HG03108 (cell line): Measurements from ENCODE around the gene TBC1D22A.

Source experiments
- ATAC-seq: cut with Tn5 transposase; IDR thresholded peaks from one replicate; pipeline ENCODE4 v1.9.1; 2021; ENCODE audit warnings: moderate library complexity; ENCODE audit not compliant: unreplicated experiment

The TBC1D22A gene

DNA sequence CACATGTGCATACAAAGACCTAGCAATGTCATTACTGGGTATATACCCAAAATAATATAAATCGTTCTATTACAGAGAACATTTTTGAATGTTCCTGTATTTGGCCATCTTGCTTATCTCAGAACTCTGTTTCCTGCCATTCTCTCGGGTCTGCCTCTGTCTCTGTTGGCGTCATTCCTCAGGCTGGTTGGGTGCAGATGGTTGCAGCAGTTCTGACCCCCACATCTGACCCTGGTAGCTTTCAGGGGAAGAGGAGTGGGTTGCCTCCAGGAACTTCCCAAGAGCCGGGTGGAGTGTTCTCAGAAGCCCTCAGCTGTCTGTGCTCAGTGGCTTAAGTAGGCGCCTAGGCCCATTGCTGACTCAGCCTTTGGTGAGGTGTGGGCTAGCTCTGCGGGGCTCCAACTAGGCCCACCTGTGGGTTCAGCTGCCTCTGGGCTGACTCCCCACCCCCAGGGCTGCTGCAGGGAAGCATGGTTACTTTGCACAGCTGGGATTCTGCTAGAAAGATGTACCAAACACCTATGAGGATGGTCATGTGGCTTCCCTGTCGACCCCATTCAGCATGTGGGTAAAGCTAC lies 114.0 kb downstream of the TBC1D22A start:
- no peak for ATAC-seq

DNA sequence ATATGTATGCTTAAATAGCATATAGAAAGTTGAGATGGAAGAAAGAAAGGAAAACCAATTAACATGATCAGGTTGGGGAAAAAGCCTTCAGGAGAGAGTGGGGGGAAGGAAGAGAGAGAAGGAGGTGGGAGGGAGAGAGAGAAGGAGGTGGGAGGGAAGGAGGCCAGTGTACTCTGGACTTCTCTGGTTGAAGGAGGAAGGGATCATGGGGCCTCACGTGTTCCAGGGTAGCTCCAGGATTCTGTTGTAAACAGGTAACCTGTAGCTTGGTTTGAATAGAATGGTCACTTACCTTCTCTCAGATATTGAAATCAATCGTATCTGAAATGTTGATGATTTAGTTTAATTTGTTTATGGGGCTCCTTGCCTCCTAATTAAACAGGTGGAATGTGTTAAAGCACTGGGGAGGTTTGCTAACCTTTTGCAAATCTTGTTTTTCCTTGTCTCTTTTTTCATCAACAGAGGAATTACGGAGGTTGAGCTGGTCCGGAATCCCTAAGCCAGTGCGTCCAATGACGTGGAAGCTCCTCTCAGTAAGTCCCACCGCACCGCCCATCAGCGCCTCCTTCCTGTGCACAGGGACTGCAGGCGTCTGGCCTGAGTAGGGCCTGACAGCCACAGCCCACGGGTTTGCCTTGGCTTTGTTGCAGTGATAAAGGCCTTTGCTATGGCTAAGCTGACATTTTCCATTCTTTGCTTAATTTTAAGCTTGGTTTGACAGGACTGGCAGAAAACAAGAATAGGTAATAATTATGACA lies 115.9 kb downstream of the TBC1D22A start:
- no peak for ATAC-seq

DNA sequence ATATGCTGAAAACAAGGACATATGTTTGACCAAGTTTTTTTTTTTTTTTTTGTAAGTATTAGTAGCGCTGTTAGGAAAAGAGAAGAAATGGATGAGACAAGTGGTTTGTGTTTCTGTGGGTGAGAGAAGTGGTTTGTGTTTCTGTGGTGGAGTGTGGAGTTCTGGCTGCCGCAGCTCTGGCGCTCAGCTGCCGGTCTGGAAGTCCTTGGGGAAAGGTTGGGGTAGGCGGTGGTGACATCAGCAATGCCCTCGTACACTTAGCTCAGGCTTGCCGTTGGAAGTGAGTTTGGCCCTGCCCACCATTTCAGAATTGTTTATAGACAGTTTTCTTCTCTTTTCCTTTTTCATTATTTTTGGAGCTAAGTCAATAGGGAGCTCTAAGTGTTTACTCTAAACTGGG lies 116.6 kb downstream of the TBC1D22A start:
- ATAC-seq = no peak

DNA sequence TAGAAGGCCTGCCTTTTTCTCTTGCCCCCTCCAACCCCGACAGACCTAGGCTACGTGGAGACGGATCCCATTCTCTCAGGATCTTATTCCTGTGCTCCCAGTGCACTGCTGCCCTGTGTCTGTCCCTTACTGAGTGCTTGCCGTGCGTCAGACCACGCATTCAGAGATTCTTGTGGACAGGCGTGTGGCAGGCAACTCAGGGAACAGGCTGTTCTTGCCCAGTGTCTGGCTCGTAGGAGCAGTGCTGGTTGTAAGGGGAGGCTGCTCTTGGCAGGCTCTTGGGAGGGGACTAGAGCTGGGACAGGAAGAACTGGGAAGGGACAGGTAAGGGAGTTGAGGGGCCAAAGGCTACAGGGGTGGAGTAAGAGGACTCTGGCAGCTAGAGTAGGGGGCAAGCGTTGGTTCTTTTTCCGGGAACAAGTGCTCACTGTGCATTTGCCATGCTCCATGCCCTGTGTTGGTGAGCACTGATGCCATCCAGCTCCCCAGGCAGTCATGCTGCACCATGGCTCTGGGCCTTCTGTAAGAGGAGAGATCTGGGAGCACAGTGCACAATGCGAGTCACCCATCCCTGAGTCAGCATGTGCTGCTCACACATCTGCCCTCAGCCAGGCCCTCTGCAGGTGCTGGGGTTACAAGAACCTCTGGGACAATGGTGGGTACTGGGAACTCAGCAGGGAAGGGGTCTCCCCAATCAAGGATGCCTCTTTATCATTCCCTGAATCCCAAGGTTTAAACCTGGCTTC lies 119.1 kb downstream of the TBC1D22A start:
- ATAC-seq = no peak

DNA sequence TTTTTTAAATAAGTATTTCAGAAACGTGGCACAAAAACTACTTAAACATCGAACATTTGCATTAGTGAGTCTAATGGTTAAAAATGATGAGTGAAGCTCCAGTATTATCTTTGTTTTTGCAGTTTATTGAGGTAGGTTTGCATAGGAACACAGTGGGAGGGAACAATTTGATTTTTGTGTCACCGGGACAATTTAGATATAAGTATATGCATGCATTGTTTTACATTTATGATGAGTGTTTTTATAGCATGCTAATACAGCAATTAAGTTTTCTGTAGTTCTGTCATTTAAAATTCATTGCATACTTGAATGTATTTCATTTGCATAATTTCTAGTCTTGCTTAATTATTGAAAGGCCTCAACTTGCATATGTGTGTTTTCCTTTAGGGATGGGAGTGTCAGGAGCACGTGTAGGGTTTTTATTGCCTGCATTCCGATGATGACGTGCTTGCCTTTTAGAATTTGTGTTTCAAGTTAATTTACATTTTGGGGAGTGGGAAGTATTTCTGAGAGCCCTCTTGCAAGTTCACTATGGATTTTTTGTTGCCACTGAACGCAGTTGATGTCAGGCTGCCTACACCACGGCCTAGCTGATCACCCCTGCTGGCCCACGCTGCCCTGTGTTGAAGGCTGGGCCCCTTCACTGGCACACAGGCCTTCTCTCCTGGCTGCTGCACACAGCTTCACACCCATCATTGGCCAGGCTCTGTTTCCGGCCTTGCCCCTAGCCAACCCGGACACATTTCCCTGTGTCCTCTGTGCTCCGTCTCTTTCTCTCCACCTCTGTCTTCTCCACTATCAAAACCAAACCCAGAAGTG lies 120.9 kb downstream of the TBC1D22A start:
- ATAC-seq = no peak

DNA sequence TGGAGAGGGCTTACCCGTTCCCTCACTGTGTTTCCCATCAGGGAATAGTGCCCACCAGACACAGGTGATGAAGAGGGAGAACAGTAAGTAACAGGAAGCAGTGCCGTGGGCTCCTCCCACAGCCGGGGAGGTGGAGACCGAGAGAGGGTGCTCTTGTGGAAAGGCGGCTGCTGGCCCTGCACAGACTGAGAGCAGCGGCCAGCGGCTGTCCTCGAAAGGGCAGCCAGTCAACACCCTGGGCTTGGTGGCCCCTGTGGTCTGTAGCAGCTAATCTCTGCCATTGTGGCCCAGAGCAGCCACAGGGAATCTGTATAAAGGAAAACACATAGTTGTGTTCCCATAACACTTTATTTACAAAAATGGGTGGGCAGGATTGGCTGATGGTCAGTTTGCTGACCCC lies 121.9 kb downstream of the TBC1D22A start:
- ATAC-seq = no peak

DNA sequence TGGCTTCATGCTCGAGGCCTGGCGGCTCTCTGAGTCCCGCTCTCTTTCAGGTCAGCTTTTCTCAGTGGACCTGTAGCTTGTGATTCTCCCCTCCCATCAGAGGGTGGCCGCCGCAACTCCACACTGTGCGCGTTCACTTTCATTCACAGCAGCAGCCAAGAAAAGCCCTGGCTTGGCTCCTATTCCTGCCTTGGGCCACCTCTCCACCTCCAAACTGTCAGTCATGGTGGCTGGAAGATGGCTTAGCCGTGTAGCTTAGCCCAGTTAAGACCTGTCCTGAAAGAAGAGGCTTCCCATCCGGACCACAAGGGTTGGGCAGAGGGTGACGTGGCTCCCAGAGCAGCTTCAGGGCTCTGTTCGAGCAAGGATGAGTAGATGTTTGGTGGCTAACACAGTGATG lies 125.5 kb downstream of the TBC1D22A start:
- no peak for ATAC-seq

DNA sequence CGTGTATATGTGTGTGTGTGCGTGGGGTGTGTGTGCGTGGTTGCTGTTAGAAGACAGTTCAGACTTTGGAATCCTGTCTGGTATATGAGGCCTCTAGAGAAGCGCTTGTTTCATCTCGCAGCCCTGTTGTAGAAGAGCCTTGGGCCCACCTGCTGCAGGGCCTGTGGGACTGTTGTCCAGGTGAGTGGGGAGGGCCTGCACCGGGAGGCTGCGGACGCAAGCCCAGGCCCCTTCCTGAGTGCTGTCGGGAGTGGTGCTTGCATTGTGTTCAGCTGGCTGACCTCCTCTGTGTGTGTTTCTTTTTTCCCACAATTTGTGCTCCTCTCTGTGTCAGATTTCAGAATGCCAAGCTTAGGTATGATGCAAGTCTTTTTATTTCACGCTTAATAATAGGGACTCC lies 128.4 kb downstream of the TBC1D22A start:
- no peak for ATAC-seq

DNA sequence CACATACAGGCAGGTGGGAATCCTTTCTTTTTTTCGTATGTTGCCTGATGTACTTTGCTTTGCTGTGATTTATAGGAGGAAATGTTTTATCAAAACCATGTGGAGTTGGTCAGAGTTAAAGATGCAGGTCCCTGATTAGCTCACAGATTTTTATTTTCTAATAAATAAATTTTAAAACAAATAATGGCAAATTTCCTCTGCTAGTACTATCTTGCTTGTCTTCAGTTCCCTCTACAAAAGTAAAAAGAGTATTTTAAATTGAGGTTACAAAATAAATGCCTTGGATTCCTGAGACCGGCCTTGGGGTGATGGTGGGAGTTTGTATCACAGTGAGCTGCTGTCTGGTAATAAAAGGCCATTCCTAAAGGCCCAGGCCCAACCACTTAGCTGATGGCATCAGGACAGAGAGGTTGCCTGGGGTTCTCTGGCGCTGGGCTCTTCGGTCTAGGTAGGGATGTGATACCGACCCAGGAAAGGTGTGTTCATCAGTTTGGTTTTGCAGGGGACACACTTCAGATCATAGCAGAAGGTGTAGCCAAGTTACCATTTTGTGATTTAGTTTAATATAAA lies 129.0 kb downstream of the TBC1D22A start:
- ATAC-seq = no peak

DNA sequence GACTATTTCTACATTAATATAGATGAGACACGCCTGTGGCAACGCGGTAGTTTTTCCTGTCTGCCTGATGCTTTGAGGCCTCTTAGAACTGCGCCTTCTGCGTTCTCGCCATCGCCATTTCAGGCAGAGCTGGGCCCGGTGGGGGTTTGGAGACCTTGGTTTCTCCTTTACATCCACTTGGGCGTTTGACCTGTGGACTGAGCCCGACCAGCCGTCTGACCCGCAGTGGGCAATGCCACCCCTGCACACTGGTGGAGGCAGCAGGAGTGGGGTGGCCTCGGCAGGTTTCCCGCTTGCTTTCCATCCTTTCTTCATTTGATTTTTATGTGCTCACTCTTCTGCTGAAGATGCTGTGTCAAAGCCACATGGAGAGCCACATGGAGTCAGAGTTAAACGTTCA lies 130.4 kb downstream of the TBC1D22A start:
- no peak for ATAC-seq

DNA sequence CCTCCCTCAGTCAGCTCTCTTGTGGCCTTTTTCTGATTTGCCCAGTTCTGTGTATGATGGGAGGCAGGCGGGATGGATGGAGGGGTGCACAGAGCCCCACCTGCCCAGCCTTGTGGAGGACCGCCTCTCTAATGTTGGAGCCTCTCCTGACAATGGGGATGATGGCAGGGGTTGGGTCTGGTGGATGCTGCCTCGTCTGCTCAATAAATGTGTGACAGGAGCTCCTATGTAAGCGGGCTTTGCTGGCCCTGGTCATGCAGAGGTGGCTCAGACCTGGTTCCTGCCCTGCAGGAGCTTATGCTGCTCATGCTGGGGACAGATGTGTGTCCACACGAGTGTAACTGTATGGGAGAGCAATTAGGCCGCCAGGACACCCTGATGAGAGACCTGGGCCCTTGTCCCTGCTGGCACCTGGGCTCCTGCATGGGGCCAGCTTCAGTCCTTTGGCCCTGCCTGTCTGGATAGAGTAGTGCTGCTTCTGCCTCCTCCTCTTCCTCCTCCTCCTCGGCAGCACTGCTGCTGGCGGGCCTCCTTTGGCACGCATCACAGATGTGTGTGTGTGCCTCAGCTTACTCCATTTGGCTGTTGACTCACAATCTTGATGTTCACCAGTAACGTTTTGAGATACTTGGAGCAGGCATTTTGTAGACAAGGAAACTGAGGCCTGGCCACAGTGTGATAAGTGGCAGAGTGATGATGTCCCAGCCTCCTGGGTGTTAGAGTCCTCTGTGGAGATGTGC lies 131.0 kb downstream of the TBC1D22A start:
- ATAC-seq = no peak

DNA sequence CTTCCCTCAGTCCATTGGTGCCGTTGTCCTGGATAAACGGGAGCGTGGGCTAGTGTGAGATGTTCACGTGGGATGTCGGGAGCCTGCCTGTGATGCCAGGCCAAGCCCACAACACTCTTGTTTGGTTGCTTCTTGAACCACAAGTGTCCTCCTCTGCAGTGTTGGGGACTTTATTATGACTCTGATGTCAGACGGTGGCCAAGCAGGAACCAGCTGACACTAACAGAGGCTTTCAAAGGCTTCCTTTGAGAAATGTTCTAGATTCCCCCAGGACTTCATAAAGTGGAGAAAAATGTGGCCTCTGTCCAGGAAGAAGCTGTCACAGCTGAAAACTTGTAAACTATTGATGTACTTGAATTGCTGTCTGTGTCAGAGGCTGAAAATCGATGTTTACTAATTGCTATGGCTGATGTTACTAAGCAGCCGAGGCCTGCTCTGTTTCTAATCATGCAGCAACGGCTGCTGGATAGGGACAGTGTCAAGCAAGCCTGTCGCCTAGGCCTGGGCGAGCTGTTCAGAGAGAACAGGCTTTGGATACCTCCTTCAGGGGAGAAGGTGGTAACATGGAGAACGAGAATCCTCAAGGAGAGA lies 131.7 kb downstream of the TBC1D22A start:
- ATAC-seq = no peak

DNA sequence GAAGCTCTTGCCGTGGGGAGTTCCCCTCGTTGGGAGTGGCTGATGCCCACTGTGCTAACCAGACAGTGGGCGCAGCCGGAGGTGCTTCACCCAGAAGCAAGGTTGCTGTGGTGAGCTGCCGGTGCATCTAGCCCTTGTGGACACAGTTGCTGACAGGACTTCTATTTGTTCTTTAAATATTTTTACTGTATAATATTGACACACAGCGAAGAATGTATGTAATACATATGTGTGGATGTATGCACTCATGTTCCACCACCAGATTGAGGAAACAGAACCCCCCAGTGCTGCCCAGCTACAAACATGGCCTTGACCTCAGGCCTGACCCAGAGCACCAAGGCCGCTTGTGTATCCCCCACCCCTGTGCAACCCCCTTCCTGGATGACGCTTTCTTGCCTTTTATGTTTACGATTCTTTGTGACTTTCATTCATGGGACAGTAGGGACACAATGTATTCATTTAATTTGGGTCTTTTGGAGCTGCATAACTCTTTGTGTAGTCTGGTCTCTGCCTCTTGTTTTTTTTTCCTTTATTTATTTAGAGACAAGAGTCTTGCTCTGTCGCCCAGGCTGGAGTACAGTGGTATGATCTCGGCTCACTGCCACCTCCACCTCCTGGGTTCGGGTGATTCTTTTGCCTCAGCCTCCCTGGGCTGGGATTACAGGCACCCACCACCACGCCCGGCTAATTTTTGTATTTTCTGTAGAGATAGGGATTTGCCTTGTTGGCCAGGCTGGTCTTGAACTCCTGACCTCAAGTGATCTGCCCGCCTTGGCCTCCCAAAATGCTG lies 132.6 kb downstream of the TBC1D22A start:
- ATAC-seq = no peak

DNA sequence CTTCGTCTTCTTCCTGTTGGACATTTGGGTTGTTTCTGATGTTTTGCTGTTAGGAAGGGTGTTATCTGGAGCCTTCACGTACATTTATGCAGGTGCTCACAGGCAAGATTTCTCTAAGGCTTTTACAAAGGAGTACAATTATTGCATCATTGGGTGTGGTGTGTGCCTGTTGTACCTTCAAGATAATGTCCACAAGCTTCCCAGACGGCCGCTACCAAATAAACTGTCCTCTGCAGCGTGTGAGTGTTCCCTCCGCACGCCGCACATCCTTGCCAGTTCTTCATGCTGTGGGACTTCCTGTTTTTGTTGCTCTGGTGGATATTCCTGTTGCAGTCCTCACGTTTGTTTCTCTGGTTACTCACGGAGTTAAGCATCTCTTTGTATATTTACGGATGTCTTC lies 133.3 kb downstream of the TBC1D22A start:
- ATAC-seq = no peak

DNA sequence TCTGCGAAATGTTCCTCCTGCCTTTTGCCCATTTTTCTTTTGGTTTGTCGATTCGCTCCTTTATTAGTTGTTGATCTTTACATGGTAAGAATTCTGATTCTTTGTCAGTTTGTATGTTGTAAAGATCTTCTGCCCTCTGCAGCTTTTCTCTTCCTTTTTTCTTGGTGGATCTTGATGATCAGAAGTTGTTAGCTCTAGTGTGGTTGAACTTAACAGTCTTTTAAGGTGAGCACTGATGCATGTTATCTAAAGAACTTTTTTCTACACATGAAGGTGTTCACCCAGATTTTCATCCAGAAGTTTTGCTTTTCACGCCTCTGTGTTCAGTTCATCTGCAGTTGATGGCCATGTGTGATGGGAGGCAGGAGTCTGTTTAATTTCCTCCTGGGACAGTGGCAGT lies 133.7 kb downstream of the TBC1D22A start:
- no peak for ATAC-seq

DNA sequence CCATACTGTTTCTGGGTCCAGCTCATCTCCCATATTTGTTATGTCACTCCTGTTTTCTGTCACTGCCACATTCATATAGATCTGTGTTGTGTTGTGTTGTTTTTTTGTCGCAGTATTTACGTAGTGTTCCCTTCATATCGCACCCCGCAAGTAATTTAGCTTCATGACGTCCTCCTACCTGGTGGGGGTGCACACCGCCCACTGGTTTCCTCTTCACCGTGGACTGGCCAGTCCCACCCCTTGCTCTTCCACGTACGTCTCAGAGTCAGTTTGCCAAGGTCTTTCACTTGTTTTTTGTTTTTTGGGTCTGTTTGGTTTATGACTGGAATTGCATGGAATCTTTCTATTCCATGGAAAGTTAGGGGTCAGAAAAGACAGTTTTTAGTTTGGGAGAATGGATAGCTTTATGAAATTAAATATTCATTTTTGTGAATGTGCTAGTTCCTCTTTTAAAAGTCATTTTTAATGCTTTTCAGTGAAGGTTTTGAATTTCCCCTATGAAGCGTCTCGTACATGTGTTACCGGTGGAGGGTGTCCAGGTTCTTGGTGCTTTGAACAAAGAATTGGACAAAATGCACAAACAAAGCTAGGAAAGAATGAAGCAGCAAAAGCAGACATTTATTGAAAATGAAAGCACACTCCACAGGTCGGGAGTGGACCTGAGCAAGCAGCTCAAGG lies 134.3 kb downstream of the TBC1D22A start:
- no peak for ATAC-seq

DNA sequence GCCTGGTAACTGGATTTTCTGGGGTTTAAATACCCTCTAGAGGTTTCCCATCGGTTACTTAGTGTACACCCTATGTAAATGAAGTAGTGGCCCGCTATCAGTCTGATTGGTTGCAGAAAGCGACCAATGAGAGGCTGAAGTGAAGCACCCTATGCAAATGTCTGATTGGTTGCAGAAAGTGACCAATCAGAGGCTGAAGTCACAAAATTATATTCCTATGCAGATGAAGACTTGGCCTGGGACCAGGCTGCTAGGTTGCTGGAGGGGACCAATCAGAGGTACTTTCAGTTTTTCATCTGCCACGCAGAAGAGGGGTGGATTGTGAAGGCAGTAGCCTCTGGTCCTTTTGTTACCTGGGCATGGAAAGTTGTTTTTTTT lies 134.8 kb downstream of the TBC1D22A start:
- no peak for ATAC-seq

DNA sequence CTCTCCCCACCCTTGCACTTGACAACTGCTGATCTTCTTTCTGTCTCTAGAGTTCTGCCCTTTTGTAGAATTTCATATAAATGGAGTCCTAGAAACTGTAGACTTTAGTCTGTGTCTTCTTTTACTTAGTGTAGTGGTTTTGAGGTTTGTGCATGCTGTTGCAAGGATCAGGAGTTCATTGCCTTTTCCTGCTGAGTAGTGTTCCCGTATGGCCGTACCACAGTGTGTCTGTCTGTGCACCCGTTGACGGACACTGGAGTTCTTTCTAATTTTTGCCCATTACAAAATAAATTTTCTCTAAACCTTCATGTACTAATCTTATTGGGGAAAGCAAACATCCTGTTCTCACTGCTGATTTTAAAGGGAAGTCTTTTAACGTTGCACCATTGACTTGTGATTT lies 138.1 kb downstream of the TBC1D22A start:
- ATAC-seq = no peak

DNA sequence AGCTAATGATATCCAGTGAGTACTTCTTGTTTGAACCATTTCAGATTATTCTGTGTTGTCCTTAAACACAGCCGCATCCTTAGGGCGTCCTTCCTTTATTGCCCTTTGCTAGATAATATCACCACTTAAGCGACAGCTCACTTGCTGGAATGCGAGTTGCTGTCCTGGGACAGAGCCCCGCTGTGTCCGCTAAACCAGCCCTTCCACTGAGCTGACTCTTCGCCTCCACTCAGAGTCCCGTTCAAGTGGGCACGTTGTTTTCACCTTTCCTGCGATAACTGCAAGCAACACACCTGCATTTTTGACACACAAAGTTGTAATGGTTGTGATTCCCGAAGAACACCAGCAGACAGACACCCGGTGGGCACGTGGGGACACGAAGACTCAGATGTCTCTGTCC lies 140.0 kb downstream of the TBC1D22A start:
- no peak for ATAC-seq
